Stimulated activated memory B cell treated with anti-CD40 and anti-IgM and Interleukin-4, amounts not matched to agents 10 μg/mL and 1 μg/mL and 100 μg/mL, for 72 hours (primary cell): ENCODE measurements around the gene ZNF324.
"Not testable (repeated sequence)": the region's sequence is repeated elsewhere in the genome, so short reads cannot be mapped to it uniquely, and the experiment has no call there.

Experiments
- ATAC-seq: fragments of 150-1000 bp; cut with Tn5 transposase; 2 replicates; pipeline ENCODE4 v1.10.0; 2021
- H3K27ac Mint-ChIP-seq: one replicate; pipeline ENCODE4 v1.8.0; 2022; ENCODE audit warnings: mild to moderate bottlenecking, mixed read lengths
- H3K27me3 Mint-ChIP-seq: one replicate; pipeline ENCODE4 v1.8.0; 2022; ENCODE audit warnings: mixed read lengths
- H3K36me3 Mint-ChIP-seq: one replicate; pipeline ENCODE4 v1.8.0; 2022; ENCODE audit warnings: mixed read lengths
- H3K4me1 Mint-ChIP-seq: one replicate; pipeline ENCODE4 v1.8.0; 2022; ENCODE audit warnings: mixed read lengths
- H3K4me3 Mint-ChIP-seq: one replicate; pipeline ENCODE4 v1.8.0; 2022; ENCODE audit warnings: mild to moderate bottlenecking, moderate library complexity, mixed read lengths
- H3K9me3 Mint-ChIP-seq: one replicate; pipeline ENCODE4 v1.8.0; 2022; ENCODE audit warnings: mixed read lengths

The ZNF324 gene

GRCh38 chr19:58479303-58479702 is 12.4 kb downstream of the ZNF324 start:
- Mint-ChIP-seq H3K4me1 (peaks cover 35% of the 10 kb centered on the region), H3K27me3 (no peaks in the 10 kb centered on the region), H3K27ac (no peak overlapping the region), H3K9me3 (no peaks in the 10 kb centered on the region), H3K4me3 (no peak overlapping the region), H3K36me3 (peaks cover 24% of the 10 kb centered on the region)
- ATAC-seq = no peak

GRCh38 chr19:58479736-58480480 is 13.0 kb downstream of the ZNF324 start:
- no peaks in the 10 kb centered on the region for H3K27me3 Mint-ChIP-seq
- no peak overlapping the region for H3K4me3 Mint-ChIP-seq
- no peak overlapping the region for H3K27ac Mint-ChIP-seq
- no peaks in the 10 kb centered on the region for H3K9me3 Mint-ChIP-seq
- peaks cover 29% of the 10 kb centered on the region for H3K4me1 Mint-ChIP-seq
- H3K36me3 Mint-ChIP-seq = peaks cover 24% of the 10 kb centered on the region
- no peak for ATAC-seq

GRCh38 chr19:58480481-58480830 is 13.6 kb downstream of the ZNF324 start:
- peaks cover 24% of the 10 kb centered on the region for H3K36me3 Mint-ChIP-seq
- H3K27ac Mint-ChIP-seq = no peak overlapping the region
- no peaks in the 10 kb centered on the region for H3K9me3 Mint-ChIP-seq

GRCh38 chr19:58480831-58481230 is 14.0 kb downstream of the ZNF324 start:
- Mint-ChIP-seq H3K4me3 (no peak overlapping the region), H3K27me3 (no peaks in the 10 kb centered on the region), H3K4me1 (peaks cover 24% of the 10 kb centered on the region), H3K36me3 (peaks cover 24% of the 10 kb centered on the region), H3K27ac (no peak overlapping the region), H3K9me3 (no peaks in the 10 kb centered on the region)
- no peak for ATAC-seq

More at GRCh38 chr19:58480481-58480830, 13.6 kb downstream of the ZNF324 start:
- no peak overlapping the region for H3K4me3 Mint-ChIP-seq
- no peak for ATAC-seq
- no peaks in the 10 kb centered on the region for H3K27me3 Mint-ChIP-seq
- peaks cover 24% of the 10 kb centered on the region for H3K4me1 Mint-ChIP-seq

- Mint-ChIP-seq H3K4me3 (no peak overlapping the region), H3K27me3 (no peaks in the 10 kb centered on the region), H3K36me3 (peaks cover 29% of the 10 kb centered on the region), H3K9me3 (no peaks in the 10 kb centered on the region), H3K27ac (no peak overlapping the region), H3K4me1 (peaks cover 14% of the 10 kb centered on the region)
- no peak for ATAC-seq
These were observed 15.5 kb downstream of the ZNF324 start for GRCh38 chr19:58482372-58482771.

- no peak overlapping the region for H3K4me3 Mint-ChIP-seq
- peaks cover 5% of the 10 kb centered on the region for H3K4me1 Mint-ChIP-seq
- ATAC-seq = no peak
- peaks cover 29% of the 10 kb centered on the region for H3K36me3 Mint-ChIP-seq
- H3K27ac Mint-ChIP-seq = no peak overlapping the region
- H3K27me3 Mint-ChIP-seq = no peaks in the 10 kb centered on the region
- no peaks in the 10 kb centered on the region for H3K9me3 Mint-ChIP-seq
These were observed 16.9 kb downstream of the ZNF324 start for GRCh38 chr19:58483776-58484175.

GRCh38 chr19:58484349-58484748 is 17.5 kb downstream of the ZNF324 start:
- not testable (repeated sequence) for ATAC-seq, H3K27ac Mint-ChIP-seq, H3K4me3 Mint-ChIP-seq, H3K4me1 Mint-ChIP-seq, H3K27me3 Mint-ChIP-seq, H3K9me3 Mint-ChIP-seq
- peaks cover 24% of the 10 kb centered on the region for H3K36me3 Mint-ChIP-seq

- no peak overlapping the region for H3K4me3 Mint-ChIP-seq
These were observed 24.5 kb downstream of the ZNF324 start for GRCh38 chr19:58491393-58491792.

GRCh38 chr19:58492265-58492664 is 25.4 kb downstream of the ZNF324 start:
- Mint-ChIP-seq H3K4me1 (peaks cover 5% of the 10 kb centered on the region), H3K27me3 (no peaks in the 10 kb centered on the region), H3K9me3 (no peaks in the 10 kb centered on the region), H3K36me3 (peaks cover 10% of the 10 kb centered on the region), H3K4me3 (no peak overlapping the region), H3K27ac (no peak overlapping the region)
- no peak for ATAC-seq

More at GRCh38 chr19:58491393-58491792, 24.5 kb downstream of the ZNF324 start:
- no peak for ATAC-seq
- H3K36me3 Mint-ChIP-seq = peaks cover 13% of the 10 kb centered on the region
- no peaks in the 10 kb centered on the region for H3K9me3 Mint-ChIP-seq
- no peaks in the 10 kb centered on the region for H3K27me3 Mint-ChIP-seq
- no peak overlapping the region for H3K27ac Mint-ChIP-seq
- H3K4me1 Mint-ChIP-seq = peaks cover 5% of the 10 kb centered on the region

- H3K27me3 Mint-ChIP-seq = no peaks in the 10 kb centered on the region
- peaks cover 14% of the 10 kb centered on the region for H3K9me3 Mint-ChIP-seq
- peaks cover 25% of the 10 kb centered on the region for H3K4me1 Mint-ChIP-seq
- no peak for ATAC-seq
- H3K27ac Mint-ChIP-seq = no peak overlapping the region
- H3K36me3 Mint-ChIP-seq = no peaks in the 10 kb centered on the region
- H3K4me3 Mint-ChIP-seq = no peak overlapping the region
These were observed 30.8 kb downstream of the ZNF324 start for GRCh38 chr19:58497634-58498170.

GRCh38 chr19:58498316-58499020 is 31.6 kb downstream of the ZNF324 start:
- no peaks in the 10 kb centered on the region for H3K27me3 Mint-ChIP-seq

GRCh38 chr19:58499021-58499927 is 32.4 kb downstream of the ZNF324 start:
- H3K36me3 Mint-ChIP-seq = no peaks in the 10 kb centered on the region
- H3K4me3 Mint-ChIP-seq = peak overlapping the region; percentile 93
- peaks cover 17% of the 10 kb centered on the region for H3K9me3 Mint-ChIP-seq
- H3K4me1 Mint-ChIP-seq = peaks cover 25% of the 10 kb centered on the region
- peak overlapping the region; percentile 87 for H3K27ac Mint-ChIP-seq
- H3K27me3 Mint-ChIP-seq = no peaks in the 10 kb centered on the region
- ATAC-seq = peak; percentile 98

More at GRCh38 chr19:58498316-58499020, 31.6 kb downstream of the ZNF324 start:
- no peaks in the 10 kb centered on the region for H3K36me3 Mint-ChIP-seq
- peaks cover 17% of the 10 kb centered on the region for H3K9me3 Mint-ChIP-seq
- no peak for ATAC-seq
- peak overlapping the region; percentile 93 for H3K4me3 Mint-ChIP-seq
- H3K27ac Mint-ChIP-seq = peak overlapping the region; percentile 87
- H3K4me1 Mint-ChIP-seq = peaks cover 25% of the 10 kb centered on the region

GRCh38 chr19:58500242-58500641 is 33.4 kb downstream of the ZNF324 start:
- H3K9me3 Mint-ChIP-seq = peaks cover 17% of the 10 kb centered on the region
- peaks cover 20% of the 10 kb centered on the region for H3K4me1 Mint-ChIP-seq
- no peak for ATAC-seq
- no peaks in the 10 kb centered on the region for H3K27me3 Mint-ChIP-seq
- peak overlapping the region; percentile 87 for H3K27ac Mint-ChIP-seq
- H3K4me3 Mint-ChIP-seq = peak overlapping the region; percentile 93
- H3K36me3 Mint-ChIP-seq = no peaks in the 10 kb centered on the region

GRCh38 chr19:58507602-58508223 is 40.8 kb downstream of the ZNF324 start:
- H3K4me3 Mint-ChIP-seq, H3K4me1 Mint-ChIP-seq, H3K9me3 Mint-ChIP-seq, ATAC-seq, H3K36me3 Mint-ChIP-seq, H3K27ac Mint-ChIP-seq, H3K27me3 Mint-ChIP-seq: not testable (repeated sequence)

- peaks cover 6% of the 10 kb centered on the region for H3K36me3 Mint-ChIP-seq
- H3K4me3 Mint-ChIP-seq = no peak overlapping the region
- no peak for ATAC-seq
- no peak overlapping the region for H3K27ac Mint-ChIP-seq
- no peaks in the 10 kb centered on the region for H3K27me3 Mint-ChIP-seq
- peaks cover 14% of the 10 kb centered on the region for H3K4me1 Mint-ChIP-seq
- peaks cover 6% of the 10 kb centered on the region for H3K9me3 Mint-ChIP-seq
These were observed 42.8 kb downstream of the ZNF324 start for GRCh38 chr19:58509731-58510083.
